Measurements from ENCODE around the gene NDRG4. TPM values are rescaled to one million over a fixed set of nuclear protein-coding genes. Genes with fewer than 3 reads are reported as not detected.

NDRG4 gene
- total and polyA plus RNA-seq, 9 donors: 1.6 to 10.5 (median 3.7) TPM

DNA sequence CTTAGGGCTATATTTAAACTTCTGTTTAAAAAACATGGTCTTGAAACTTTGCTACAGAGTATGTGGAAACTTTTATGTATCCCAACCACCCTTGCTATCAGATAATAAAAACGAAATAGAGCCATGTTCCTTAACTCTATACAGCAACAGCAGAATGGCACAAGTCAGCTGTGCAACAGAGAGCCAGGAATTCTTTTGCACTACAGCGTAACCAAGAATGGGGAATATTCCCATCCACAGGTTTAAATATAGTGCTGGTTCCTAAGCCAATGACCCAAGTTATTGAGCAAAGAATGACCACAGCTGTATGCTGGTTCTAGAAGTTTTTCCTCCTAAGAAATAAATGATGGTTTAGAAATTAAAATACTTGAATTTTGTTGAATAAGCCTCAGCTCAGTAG, 48.4 kb downstream of the NDRG4 start:
- H3K4me1 ChIP-seq (ENCODE audit: insufficient read depth): no peaks in the 10 kb centered on the region
- no peaks in the 10 kb centered on the region for H3K36me3 ChIP-seq
- no peak overlapping the region for H3K27ac ChIP-seq
- 31 to 60% (median 32%) methylated on average over 2 of the region's 2 CpGs for WGBS, 3 donors
- H3K4me3 ChIP-seq: no peak overlapping the region
- no peaks in the 10 kb centered on the region for H3K27me3 ChIP-seq
- H3K9me3 ChIP-seq: no peaks in the 10 kb centered on the region
- DNase-seq: no peak
- intact Hi-C loops (cut with DNase I): no loop called here
- TF ChIP-seq EP300 (IDR thresholded peaks at IDR 0.05) (no peak), POLR2A (IDR thresholded peaks at IDR 0.05) (no peak)
- TF ChIP-seq, protein P1, sequence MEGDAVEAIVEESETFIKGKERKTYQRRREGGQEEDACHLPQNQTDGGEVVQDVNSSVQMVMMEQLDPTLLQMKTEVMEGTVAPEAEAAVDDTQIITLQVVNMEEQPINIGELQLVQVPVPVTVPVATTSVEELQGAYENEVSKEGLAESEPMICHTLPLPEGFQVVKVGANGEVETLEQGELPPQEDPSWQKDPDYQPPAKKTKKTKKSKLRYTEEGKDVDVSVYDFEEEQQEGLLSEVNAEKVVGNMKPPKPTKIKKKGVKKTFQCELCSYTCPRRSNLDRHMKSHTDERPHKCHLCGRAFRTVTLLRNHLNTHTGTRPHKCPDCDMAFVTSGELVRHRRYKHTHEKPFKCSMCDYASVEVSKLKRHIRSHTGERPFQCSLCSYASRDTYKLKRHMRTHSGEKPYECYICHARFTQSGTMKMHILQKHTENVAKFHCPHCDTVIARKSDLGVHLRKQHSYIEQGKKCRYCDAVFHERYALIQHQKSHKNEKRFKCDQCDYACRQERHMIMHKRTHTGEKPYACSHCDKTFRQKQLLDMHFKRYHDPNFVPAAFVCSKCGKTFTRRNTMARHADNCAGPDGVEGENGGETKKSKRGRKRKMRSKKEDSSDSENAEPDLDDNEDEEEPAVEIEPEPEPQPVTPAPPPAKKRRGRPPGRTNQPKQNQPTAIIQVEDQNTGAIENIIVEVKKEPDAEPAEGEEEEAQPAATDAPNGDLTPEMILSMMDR (IDR thresholded peaks at IDR 0.05): no peak

DNA sequence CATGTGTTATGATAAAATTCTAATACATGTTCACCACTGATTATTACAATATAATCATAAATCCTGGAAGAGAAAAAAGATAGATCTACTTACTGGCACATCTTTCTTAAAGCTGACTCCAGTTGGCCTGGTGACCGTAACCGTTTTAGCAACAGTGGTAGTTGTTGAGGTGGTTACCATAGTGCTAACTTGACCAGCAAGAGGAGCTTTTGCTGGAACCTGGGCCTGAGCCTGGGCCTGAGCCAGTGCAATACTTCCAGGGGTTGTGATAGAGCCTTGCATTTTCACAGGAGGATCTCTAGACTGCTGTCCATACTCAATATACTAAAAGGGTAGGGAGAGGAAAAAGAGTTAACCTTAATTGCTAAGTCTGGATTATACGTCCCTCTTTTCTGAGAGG, 51.6 kb downstream of the NDRG4 start:
- Histone ChIP-seq H3K9me3 (no peaks in the 10 kb centered on the region), H3K36me3 (no peaks in the 10 kb centered on the region), H3K4me3 (no peak overlapping the region), H3K27me3 (no peaks in the 10 kb centered on the region), H3K4me1 (ENCODE audit: insufficient read depth) (no peaks in the 10 kb centered on the region), H3K27ac (no peak overlapping the region)
- no peak for DNase-seq
- intact Hi-C loops (cut with DNase I): no loop called here
- WGBS, 3 donors: 69 to 76% (median 72%) methylated on average over 3 of the region's 3 CpGs
- TF ChIP-seq, protein P1 (IDR thresholded peaks at IDR 0.05): no peak
- TF ChIP-seq POLR2A (IDR thresholded peaks at IDR 0.05) (no peak), EP300 (IDR thresholded peaks at IDR 0.05) (no peak)

GRCh38 chr16:58556678-58557077, 56.7 kb downstream of the NDRG4 start:
- Histone ChIP-seq H3K36me3 (no peaks in the 10 kb centered on the region), H3K27me3 (no peaks in the 10 kb centered on the region), H3K9me3 (no peaks in the 10 kb centered on the region), H3K27ac (no peak overlapping the region), H3K4me3 (no peak overlapping the region), H3K4me1 (ENCODE audit: insufficient read depth) (no peaks in the 10 kb centered on the region)
- no peak for DNase-seq
- TF ChIP-seq EP300 (IDR thresholded peaks at IDR 0.05) (no peak), POLR2A (IDR thresholded peaks at IDR 0.05) (no peak)
- TF ChIP-seq, protein P1 (IDR thresholded peaks at IDR 0.05): no peak
- WGBS, 3 donors: 78 to 85% (median 83%) methylated on average over 2 of the region's 2 CpGs
- intact Hi-C loops (cut with DNase I): no loop called here

Small RNA genes within 50 kb of the gene (small RNA-seq; reads per million reads assigned to genes)
- gene RNU6-103P (not detected), gene SNORA46 (117 reads per million, percentile 92 among the genes with 10 or more reads in this experiment), gene SNORA50A (not detected)

Other genes starting within 250 kb of the NDRG4 start
- gene PRSS54, start 205.1 kb upstream of the NDRG4 start, total RNA-seq: not detected
- gene PRSS54, start 205.1 kb upstream of the NDRG4 start, polyA plus RNA-seq: not detected
- gene GINS3, start 107.7 kb upstream of the NDRG4 start, total RNA-seq: 1 to 10 TPM in 5 of 7 donors, under 1 TPM in 2; 0.72 to 2.7 (median 1.7) TPM
- 1 to 10 TPM; 1.5 to 4.8 TPM for gene GINS3, start 107.7 kb upstream of the NDRG4 start, polyA plus RNA-seq
- 10 to 100 TPM; 16.5 to 28.4 (median 19.3) TPM for gene SETD6, start 15.4 kb downstream of the NDRG4 start, total RNA-seq
- gene SETD6, start 15.4 kb downstream of the NDRG4 start, polyA plus RNA-seq: 10 to 100 TPM; 12.5 to 14.8 TPM
- 100 to 1,000 TPM in 5 of 7 donors, 10 to 100 TPM in 2; 64.7 to 145 (median 126) TPM for gene CNOT1, start 129.7 kb downstream of the NDRG4 start, total RNA-seq
- gene CNOT1, start 129.7 kb downstream of the NDRG4 start, polyA plus RNA-seq: 100 to 1,000 TPM in 1 of 2 donors, 10 to 100 TPM in 1; 63.8 to 105 TPM
- 10 to 100 TPM in 3 of 7 donors, 1 to 10 TPM in 4; 3.3 to 14.6 (median 9.7) TPM for gene SLC38A7, start 184.6 kb downstream of the NDRG4 start, total RNA-seq
- 10 to 100 TPM in 1 of 2 donors, 1 to 10 TPM in 1; 5.4 to 10.5 TPM for gene SLC38A7, start 184.6 kb downstream of the NDRG4 start, polyA plus RNA-seq
- gene GOT2, start 234.2 kb downstream of the NDRG4 start, total RNA-seq: 10 to 100 TPM; 23.7 to 63.9 (median 53.9) TPM
- 100 to 1,000 TPM in 1 of 2 donors, 10 to 100 TPM in 1; 31.9 to 121 TPM for gene GOT2, start 234.2 kb downstream of the NDRG4 start, polyA plus RNA-seq

All from ovary (tissue), 9 donors.